LHCN-M2 (cell line): ENCODE results near the gene WDR45B. TPM values are rescaled to one million over a fixed set of nuclear protein-coding genes. Genes with fewer than 3 reads are reported as not detected.
A peak's percentile ranks its signal among the peaks of the same experiment; 100 is the strongest.

ENCODE experiments used
- DNase-seq: peaks from one replicate; pipeline ENCODE4 v3.0.0-alpha.2; 2012; ENCODE audit warnings: low read depth
- total RNA-seq: library from RNA; depleted of rRNA; stranded (reverse); fragments of >200 nt; gene quantifications from 2 replicates; pipeline ENCODE4 v1.2.3, GENCODE V29; 2014

Gene WDR45B
- total RNA-seq, 1 experiment from 2014 or later = 90.8 TPM

DNA sequence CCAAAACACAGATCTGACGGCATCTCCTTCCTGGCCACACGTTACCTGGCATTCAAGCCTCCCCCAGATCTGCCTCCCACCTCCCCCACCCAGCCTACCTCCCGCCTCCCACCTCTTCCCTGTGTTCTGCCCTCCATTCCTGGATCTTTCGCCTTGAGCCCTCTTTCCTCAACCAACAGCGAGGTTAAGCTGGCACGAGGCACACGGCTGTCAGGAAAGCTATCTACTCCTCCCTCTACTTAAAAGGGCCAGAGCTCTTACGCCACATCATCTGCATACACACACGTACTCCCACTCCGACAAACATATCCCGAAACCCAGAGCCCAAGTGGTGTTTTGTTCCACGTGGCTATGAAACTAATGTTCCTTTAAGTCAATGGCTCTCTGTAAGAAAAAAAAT is 18.0 kb downstream of the WDR45B start:
- no peak for DNase-seq

DNA sequence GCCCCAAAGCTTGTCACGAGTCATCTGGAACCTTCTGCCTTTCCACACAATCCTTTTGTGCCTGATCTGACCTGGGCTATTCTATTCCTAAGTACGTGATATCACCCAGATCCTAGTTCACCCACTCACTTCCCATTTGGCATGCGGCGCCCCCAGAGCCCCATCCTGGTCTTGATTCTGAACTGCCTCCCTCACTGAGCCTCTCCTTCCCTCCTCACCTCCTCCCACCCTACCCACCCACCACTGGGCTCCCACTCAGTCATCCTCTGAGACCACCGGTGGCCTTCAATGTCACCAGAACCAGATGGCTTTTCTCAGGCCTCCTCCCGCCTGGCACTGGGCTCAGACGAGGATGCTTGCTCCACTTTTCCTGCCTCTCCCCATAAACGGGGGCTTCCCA is 18.5 kb downstream of the WDR45B start:
- DNase-seq = no peak

DNA sequence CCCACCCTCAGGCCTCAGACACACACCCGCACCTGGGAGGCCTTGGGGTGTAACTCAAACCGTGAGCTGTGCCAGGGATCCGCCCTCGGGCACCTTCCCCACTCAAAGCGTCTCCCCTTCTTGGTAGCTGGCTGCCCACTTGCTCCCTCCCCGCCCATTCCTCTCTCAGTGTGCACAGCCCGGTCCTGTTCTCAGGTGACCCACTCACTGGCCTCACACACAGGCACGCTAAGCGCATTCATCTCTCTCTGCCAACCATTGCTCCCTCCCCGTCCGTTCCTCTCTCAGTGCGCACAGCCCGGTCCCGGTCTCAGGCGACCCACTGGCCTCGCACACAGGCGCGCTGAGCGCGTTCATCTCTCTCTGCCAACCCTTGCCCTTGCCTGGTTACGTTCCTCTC is 20.8 kb downstream of the WDR45B start:
- no peak for DNase-seq

GRCh38 chr17:82623707-82624106 is 24.5 kb downstream of the WDR45B start:
- no peak for DNase-seq

DNA sequence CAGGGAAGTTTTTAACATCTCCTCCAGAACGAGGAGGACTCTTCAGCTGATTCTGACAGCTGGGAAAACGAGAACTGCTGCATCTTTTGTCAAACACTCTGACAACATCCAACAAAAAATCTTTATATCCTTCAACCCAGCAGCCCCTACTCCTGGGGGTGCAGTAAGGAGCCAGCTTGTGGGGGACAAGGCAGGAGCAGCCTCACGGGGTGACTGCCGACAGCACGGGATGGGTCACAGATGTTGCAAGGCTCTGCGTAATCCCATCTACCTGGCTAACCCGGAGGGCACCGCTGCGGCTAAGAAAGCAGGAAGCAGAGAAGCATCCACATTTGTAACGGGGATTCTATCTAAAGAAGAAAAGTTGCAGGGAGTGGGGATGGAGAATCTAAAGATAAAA is 28.6 kb downstream of the WDR45B start:
- DNase-seq = no peak

DNA sequence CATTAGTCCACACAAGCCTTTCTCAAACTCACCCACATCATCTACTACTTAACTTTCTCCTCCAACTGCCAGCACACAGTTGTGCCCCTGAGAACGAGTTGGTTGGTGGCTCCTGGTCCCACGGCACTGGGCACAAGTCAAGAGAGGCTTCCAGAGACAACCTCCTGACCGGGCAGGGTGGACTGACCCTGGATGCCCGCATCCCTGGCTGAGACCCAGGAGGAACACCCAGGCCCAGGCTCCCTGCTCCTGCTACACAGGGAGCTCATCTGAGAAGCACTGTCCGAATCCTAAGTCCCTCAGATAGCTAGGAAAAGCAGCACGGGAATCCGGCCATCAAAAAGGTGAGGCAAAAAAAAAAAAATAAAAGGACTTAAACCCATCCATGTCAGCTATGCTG is 29.0 kb downstream of the WDR45B start:
- no peak for DNase-seq

DNA sequence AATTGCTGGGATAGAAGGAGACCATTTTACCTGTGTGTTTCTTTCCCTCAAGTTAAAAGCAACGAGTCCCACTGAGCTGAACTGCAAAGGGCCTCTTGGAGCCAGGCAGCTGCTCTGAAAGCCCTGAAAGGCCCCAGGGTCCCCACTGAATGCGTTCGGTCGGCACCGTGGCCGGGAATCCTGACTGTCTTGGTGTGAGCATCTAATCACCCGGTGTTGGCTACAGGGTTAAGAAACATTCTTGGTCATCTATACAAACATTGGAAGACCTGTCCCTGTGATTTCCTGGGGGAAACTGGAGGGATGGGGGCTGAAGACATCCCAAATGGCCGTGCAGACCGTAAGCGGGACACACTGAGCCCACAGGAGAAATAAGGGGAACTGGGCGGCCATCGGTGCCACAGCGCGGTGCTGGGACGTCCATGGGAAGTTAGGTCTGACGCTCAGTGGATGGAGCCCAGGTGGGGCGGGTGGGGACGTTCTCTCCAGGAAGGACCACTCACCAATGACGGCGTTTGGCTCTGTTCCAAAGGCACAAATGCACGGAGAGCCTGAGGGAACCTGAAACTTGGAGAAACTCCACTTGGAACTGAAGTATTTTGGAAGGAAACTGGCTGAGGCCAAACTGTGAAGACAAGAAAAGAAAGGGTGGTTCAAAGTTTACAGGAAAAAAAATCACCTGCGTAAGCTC is 32.1 kb downstream of the WDR45B start:
- no peak for DNase-seq

DNA sequence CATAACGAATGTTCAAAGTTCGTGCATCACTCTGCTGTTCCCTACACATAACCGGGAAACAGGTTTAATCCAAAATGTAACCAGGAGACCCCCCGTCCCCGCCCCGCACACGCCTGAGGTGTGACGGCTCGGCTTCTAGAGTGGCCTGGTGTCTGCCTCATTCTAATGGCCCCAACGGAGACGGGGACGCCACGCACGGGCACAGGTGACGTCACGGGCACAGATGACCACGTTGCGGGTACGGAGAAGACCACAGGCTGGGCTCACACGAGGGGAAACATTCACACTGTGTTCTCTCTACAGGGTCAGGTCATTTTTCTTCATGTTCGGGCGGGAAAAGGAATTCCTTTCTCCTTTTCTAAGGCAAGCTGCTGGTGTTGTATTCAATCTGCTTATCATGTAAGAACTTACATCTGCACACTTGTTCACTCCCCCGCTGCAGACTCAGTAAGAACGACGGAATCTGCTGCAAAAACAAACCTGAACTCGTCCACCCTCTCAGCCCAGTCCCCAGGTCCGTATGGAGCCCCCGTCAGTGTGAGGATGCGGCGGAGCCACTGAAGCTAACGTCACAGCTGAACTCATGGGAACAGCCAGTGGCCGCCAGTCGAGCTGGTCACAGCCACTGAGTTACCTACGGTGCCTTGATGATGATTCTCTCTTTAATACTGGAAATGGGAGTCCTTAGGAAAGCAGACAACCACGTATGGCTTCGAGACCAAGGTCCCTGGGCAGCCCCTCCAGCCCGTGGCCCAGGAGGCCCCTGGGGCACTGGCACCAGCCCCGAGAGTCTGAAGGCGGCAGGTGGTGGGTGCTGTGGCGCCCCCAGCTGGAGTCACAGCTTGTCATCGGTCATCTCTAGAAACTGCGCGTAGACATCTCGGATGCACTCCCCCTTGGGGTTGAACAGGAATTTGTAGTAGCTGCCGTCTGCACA is 32.9 kb downstream of the WDR45B start:
- no peak for DNase-seq

GRCh38 chr17:82614095-82614631 is 34.1 kb downstream of the WDR45B start:
- DNase-seq = no peak

GRCh38 chr17:82613283-82614094 is 34.8 kb downstream of the WDR45B start:
- DNase-seq = no peak

DNA sequence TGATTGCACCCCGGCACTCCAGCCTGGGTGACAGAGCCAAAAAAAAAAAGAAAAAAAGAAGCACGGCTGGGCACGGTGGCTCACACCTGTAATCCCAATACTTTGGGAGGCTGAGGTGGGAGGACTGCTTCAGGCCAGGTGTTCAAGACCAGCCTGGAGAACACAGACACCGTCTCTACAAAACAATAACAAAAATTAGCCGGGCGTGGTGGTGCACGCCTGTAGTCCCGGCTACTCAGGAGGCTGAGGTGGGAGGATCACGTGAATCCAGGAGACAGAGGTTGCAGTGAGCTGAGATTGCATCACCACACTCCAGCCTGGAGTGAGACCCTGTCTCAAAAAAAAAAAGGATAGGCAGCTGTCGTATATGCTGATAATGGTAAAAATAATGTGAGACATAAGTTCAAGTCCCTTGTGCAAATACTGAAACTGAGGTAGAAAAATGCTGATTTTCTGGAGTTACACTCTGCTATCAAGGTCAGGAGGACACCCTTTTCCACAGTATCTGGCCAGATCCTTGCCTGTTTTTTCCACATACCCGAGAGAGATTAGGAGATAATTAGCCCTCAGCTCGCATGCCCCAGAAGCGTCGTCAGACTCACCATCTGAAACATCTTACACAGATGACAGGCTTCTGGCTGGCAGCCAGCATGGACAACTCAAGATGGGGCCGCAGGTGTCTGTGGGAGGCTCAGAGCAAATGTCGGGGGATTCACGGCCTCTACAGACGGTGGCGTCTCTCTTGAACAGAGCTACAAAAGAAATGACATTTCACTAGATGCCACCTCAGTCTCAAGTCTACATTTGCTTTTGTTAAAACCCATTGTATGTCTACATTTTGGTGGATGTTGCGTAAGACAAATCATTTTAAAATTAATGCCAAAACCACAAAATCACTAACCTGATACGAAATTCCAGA is 36.8 kb downstream of the WDR45B start:
- no peak for DNase-seq

DNA sequence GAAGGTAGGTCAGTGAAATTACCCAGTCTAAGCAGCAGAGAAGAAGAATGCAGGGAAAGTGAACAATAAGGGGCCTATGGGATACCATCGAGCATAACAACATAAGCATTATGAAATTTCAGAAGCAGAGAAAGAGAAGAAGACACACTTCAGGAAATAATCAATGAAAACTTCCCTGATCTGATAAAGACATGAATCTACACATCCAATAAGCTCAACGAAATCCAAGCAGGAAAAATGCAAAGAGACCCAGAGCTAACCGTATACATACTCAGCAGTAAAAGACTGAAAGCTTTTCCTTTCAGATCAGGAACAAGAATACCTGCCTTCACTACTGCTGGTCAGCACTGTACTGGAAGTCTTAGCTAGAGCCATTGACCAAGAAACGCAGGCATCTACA is 38.6 kb downstream of the WDR45B start:
- no peak for DNase-seq

DNA sequence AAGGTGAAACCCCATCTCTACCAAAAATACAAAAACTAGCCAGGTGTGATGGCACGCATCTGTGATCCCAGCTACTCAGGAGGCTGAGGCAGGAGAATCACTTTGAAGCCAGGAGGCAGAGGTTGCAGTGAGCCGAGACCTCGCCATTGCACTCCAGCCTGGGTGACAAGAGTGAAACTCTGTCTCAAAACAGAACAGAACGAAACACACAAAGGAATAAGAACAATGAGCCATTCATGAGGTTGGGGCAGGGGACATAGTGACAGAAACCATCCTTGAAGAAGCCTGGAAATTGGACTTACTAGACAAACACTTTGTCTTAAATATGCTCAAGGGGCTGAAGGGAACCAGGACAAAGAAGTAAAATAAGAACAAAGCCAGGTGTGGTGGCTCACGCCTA is 39.4 kb downstream of the WDR45B start:
- no peak for DNase-seq

DNA sequence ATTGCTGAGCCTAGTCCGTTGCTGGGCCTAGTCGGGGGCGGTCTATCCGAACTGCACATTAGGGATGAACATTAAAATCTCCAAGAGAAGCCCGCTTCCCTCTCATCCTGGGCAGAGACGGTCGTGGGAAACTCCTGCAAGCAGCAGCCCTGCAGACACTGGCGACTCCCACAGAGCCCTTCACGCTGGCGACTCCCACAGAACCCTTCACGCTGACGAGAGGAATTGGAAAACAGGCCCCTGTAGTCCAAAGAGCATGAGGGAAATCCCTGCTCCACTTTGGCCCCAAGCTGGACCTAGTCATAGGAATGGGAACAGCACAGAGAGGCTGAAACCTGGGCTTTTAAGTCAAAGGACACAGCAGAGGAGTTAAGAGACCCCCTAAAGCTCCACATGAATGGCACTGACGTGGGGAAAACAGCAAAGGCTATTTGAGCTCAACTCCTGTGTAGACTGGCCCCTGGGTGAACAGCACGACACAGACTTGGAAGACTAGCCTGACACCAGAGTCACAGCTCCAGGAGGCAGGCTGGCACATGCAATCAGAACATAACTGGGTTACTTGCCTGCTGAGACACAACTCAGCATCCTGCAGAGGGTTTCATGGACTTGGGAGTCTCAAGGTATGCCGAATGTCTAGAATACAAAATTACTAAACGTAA is 42.2 kb downstream of the WDR45B start:
- DNase-seq = no peak

- DNase-seq = no peak
Observed at GRCh38 chr17:82604532-82604931, 43.7 kb downstream of the WDR45B start.

DNA sequence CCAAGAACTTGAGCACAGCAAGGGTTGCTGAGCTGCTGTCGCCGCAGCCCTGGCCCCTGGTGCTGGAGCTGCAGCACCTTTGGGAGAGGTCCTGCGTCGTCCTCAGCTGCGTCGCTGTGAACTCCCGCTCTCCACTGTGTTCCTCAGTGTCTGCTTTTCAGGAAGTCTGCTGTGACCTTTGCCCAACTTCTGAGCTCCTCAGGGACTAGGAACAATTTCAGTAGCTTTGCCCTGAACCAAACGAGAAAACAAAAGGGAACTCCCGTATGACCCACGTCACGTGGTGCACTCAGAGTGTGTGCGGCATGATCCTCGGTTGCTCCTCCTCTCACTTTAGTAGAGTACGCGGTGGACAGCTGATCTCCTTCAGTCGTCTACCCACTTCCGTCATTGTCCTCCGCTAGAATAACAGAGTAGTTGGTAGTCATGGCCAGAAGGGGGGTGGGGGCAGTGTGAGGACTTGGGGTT is 44.2 kb downstream of the WDR45B start:
- DNase-seq = peak; percentile 49

- no peak for DNase-seq
Observed at GRCh38 chr17:82602986-82603710, 45.1 kb downstream of the WDR45B start.

GRCh38 chr17:82602487-82602886 is 45.8 kb downstream of the WDR45B start:
- no peak for DNase-seq

DNA sequence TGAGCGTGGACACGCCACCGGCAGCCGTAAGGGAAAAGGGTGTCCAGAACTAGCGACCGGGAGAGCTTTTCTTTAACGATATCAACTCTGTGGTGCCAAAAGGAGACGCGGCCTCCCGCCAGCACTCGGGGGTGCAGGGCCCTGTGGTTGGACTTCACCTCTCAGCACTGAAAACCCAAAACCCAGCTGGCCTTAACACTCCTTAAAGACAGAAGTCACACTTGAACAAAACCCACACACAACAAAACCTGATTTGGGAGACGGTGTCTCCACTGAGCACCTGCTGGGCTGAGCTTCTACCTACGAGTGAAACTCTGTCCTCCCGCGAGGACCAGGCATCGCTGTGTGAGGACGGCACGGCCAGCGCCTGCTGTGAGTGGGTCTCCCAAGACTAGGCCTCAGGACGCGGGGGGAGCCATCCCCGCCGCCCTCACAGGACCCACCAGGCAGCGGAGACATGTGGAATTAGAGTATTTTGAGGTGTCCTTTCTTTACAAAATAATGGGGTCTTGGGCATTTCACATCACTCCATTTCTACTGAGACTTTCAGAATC is 46.7 kb downstream of the WDR45B start:
- DNase-seq = no peak
